Body of pancreas (tissue), 4 donors: Measurements from ENCODE around the gene BICRA. TPM values are rescaled to one million over a fixed set of nuclear protein-coding genes. Genes with fewer than 3 reads are reported as not detected.

Experiments
- ATAC-seq: fragments of 150-250 bp; one replicate; pipeline ENCODE4 v1.9.1; 2016
- DNase-seq, 4 donors: peaks; one replicate each; pipeline ENCODE4 v3.0.0-alpha.2; 2019
- H3K27ac ChIP-seq, 4 donors: fragments of 200-600 bp; sonication (generic); 1 replicate in 3 of 4; 2 replicates in 1 of 4; pipeline versions ENCODE4 v1.5.1 to v1.6.1; 2016 to 2019; ENCODE audit warnings: mild to moderate bottlenecking in 1 of 4, mixed read lengths in 1 of 4, moderate library complexity in 1 of 4
- H3K27me3 ChIP-seq, 2 donors: fragments of 200-600 bp; sonication (generic); one replicate each; pipeline ENCODE4 v1.6.0; 2016; ENCODE audit warnings: mild to moderate bottlenecking in 1 of 2
- H3K36me3 ChIP-seq, 2 donors: fragments of 200-600 bp; sonication (generic); replicated peaks in 1 of 2; 2 replicates each; pipeline ENCODE4 v1.5.1; 2016; ENCODE audit warnings: low read depth in 2 of 2; ENCODE audit not compliant: insufficient read depth in 1 of 2
- H3K4me1 ChIP-seq: fragments of 200-600 bp; sonication (generic); one replicate; pipeline ENCODE4 v1.6.0; 2016
- H3K4me3 ChIP-seq, 2 donors: fragments of 200-600 bp; sonication (generic); 1 replicate in 1 of 2; 2 replicates in 1 of 2; pipeline ENCODE4 v1.5.1; 2016 to 2019
- H3K9me3 ChIP-seq, 3 donors: fragments of 200-600 bp; sonication (generic); 1 replicate in 2 of 3; 2 replicates in 1 of 3; pipeline ENCODE4 v1.5.1; 2016
- CTCF ChIP-seq, 7 experiments: fragments of 450-650 bp in 4 of 7; fragments of 200-600 bp in 3 of 7; sonication (generic) in 3 of 7; IDR thresholded peaks; one replicate each; pipeline ENCODE4 v1.5.1; 2016 to 2019; ENCODE audit warnings: antibody characterized with exemption in 7 of 7
- POLR2A ChIP-seq, 3 donors: fragments of 450-650 bp; IDR thresholded peaks; one replicate each; pipeline ENCODE4 v1.6.1; 2016; ENCODE audit warnings: antibody characterized with exemption in 3 of 3, mild to moderate bottlenecking in 2 of 3
- WGBS, 2 donors: methylation state at CpG; one replicate each; pipeline ENCODE4 v1.1.5; 2017; 5-methylcytosine and 5-hydroxymethylcytosine counted together
- intact Hi-C: fragments of 100-400 bp; cut with DNase I; formaldehyde crosslinking; loops from one replicate; pipeline ENCODE4 v1.15.1; 2023
- total RNA-seq, 2 donors: library from RNA; depleted of rRNA; stranded (reverse); fragments of >200 nt; gene quantifications; one replicate each; pipeline ENCODE4 v1.1.0, GENCODE V29; 2016

Gene BICRA
- total RNA-seq = 10 to 100 TPM in 1 of 2 donors, 1 to 10 TPM in 1; 2.6 to 26.4 TPM

GRCh38 chr19:47608969-47609905 lies at the start of gene BICRA:
Gene BICRA, plus strand, starts transcription at chr19:47609134. Its CDS starts 64,441 bp downstream, at chr19:47673575.
- DNase-seq (peak; percentile 87 to 89 (median 88)), ATAC-seq (peak; percentile 90)
- intact Hi-C loops = no loop called here
- TF ChIP-seq POLR2A (IDR thresholded peaks at IDR 0.05) = peak in 1 of 3 donors; percentile 31
- no peak for TF ChIP-seq CTCF (IDR thresholded peaks at IDR 0.05)
- Histone ChIP-seq H3K4me3 (peak within 1 kb of the TSS; percentile 90 to 91), H3K36me3 (no peaks in the 10 kb centered on the region), H3K4me1 (peaks cover 34% of the 10 kb centered on the region), H3K27me3 (no peaks in the 10 kb centered on the region), H3K27ac (peak within 1 kb of the TSS; percentile 83 to 94 (median 88)), H3K9me3 (no peaks in the 10 kb centered on the region)
- WGBS, 2 donors = 1% methylated on average over 22 to 56 of the region's 94 CpGs

- 87 to 98% methylated on average over 2 of the region's 2 CpGs for WGBS, 2 donors
- ATAC-seq (no peak), DNase-seq (no peak)
- no peaks in the 10 kb centered on the region for H3K36me3 ChIP-seq
- no peaks in the 10 kb centered on the region for H3K27me3 ChIP-seq
- H3K27ac ChIP-seq = no peak overlapping the region
- TF ChIP-seq POLR2A (IDR thresholded peaks at IDR 0.05) (no peak), CTCF (IDR thresholded peaks at IDR 0.05) (no peak)
- no peaks in the 10 kb centered on the region for H3K9me3 ChIP-seq
- H3K4me3 ChIP-seq = no peak overlapping the region
- intact Hi-C loops = no loop called here
- H3K4me1 ChIP-seq = peaks cover 16% of the 10 kb centered on the region
Measured at GRCh38 chr19:47560999-47561398, 47.9 kb upstream of the BICRA start.

GRCh38 chr19:47561440-47562057 lies 47.4 kb upstream of the BICRA start:
- Histone ChIP-seq H3K4me3 (no peak overlapping the region), H3K27ac (no peak overlapping the region), H3K36me3 (no peaks in the 10 kb centered on the region), H3K4me1 (peaks cover 16% of the 10 kb centered on the region), H3K9me3 (no peaks in the 10 kb centered on the region), H3K27me3 (no peaks in the 10 kb centered on the region)
- no peak for TF ChIP-seq CTCF (IDR thresholded peaks at IDR 0.05)
- no peak for TF ChIP-seq POLR2A (IDR thresholded peaks at IDR 0.05)
- intact Hi-C loops = no loop called here
- ATAC-seq = no peak
- 92 to 94% methylated on average over 7 of the region's 7 CpGs for WGBS, 2 donors
- no peak for DNase-seq

GRCh38 chr19:47564081-47564480 lies 44.9 kb upstream of the BICRA start:
- Histone ChIP-seq H3K4me1 (peaks cover 16% of the 10 kb centered on the region), H3K4me3 (no peak overlapping the region), H3K36me3 (no peaks in the 10 kb centered on the region), H3K27ac (peak overlapping the region; percentile 35 to 50 (median 42)), H3K9me3 (no peaks in the 10 kb centered on the region), H3K27me3 (no peaks in the 10 kb centered on the region)
- intact Hi-C loops = no loop called here
- DNase-seq = peak; percentile 38 to 70 (median 66)
- 29 to 34% methylated on average over 3 of the region's 3 CpGs for WGBS, 2 donors
- no peak for TF ChIP-seq POLR2A (IDR thresholded peaks at IDR 0.05)
- TF ChIP-seq CTCF (IDR thresholded peaks at IDR 0.05) = no peak
- peak; percentile 91 for ATAC-seq
